DMS 273 (cell line): ENCODE measurements around the gene NCF1.
A peak's percentile ranks its signal among the peaks of the same experiment; 100 is the strongest.
"Not testable (repeated sequence)": the region's sequence is repeated elsewhere in the genome, so short reads cannot be mapped to it uniquely, and the experiment has no call there.

Experiments
- DNase-seq: peaks from one replicate; lab custom pipeline; 2025; ENCODE audit not compliant: unreplicated experiment; lab: John Stamatoyannopoulos, UW

NCF1 gene

GRCh38 chr7:74783595-74783994 lies 9.8 kb downstream of the NCF1 start:
- DNase-seq = not testable (repeated sequence)

GRCh38 chr7:74788369-74789150 lies 14.7 kb downstream of the NCF1 start:
- peak; percentile 94 for DNase-seq

DNA sequence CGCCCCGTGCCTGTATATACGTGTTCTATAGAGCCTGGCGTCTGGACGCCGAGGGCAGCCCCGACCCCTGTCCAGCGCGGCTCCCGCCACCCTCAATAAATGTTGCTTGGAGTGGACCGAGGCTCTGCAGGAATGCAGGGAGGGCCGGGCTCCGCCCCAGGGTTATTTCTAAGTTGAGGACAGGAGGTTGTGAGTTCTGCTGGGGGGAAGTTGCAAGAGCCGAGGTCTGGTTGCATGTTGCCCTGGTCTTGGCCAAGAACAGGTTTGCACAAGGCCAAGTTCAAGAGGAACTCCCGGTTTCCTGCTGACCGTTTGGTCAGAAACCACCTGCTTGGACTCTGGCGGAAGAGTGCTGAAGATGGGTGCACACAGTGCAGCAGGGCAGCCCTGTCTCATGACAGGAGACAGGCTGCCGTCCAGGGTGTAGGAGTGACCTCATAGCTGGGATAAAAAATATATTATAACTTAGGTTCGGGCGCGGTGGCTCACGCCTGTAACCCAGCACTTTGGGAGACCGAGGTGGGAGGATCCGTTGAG lies 15.5 kb downstream of the NCF1 start:
- not testable (repeated sequence) for DNase-seq

DNA sequence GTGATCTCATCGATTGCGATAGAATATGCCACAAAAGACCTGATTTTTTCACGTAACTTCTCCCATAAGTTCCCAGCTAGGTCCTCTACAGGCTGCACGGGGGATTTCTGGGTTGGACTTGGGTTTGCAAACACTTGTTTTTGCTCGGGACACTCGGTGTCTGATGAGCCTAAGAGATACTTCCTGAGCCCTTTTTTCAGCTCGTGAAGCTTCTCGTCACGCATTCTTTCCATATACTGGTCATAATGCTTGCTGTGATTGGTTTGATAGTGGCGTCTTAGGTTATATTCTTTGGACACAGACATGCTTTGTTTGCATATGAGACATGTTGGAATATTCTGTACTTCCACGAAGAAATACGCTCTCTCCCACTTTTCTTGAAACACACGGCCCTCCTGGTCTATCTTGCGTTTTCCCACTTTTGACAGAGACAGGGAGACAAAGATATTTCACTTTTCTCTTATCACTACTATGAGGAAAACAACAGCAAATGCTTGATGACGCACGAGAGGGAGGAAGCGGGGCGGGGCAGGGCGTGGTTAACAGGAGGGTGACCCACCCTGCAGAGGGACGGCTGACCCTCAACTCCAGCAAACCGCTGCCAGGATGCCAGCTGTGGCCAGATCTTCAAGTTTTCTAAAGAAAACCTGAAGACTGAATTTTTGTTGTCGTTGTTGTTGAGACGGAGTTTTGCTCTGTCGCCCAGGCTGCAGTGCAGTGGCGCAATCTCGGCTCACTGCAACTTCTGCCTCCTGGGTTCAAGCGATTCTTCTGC lies 24.2 kb downstream of the NCF1 start:
- DNase-seq = not testable (repeated sequence)

DNA sequence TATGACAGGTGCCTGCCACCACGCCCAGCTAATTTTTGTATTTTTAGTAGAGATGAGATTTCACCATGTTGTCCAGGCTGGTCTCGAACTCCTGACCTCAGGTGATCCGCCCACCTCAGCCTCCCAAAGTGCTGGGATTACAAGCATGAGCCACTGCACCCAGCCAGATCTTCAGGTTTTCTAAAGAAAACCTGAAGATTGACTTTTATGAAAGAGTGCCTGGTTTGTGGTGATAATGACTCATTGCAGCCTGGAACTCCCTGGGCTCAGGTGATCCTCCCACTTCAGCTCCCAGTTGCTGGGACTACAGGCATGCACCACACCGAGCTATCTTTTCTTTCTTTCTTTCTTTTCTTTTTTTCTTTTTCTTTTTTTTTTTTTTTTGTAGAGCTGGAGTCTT lies 24.8 kb downstream of the NCF1 start:
- not testable (repeated sequence) for DNase-seq

GRCh38 chr7:74815882-74816281 lies 42.1 kb downstream of the NCF1 start:
- DNase-seq = not testable (repeated sequence)

DNA sequence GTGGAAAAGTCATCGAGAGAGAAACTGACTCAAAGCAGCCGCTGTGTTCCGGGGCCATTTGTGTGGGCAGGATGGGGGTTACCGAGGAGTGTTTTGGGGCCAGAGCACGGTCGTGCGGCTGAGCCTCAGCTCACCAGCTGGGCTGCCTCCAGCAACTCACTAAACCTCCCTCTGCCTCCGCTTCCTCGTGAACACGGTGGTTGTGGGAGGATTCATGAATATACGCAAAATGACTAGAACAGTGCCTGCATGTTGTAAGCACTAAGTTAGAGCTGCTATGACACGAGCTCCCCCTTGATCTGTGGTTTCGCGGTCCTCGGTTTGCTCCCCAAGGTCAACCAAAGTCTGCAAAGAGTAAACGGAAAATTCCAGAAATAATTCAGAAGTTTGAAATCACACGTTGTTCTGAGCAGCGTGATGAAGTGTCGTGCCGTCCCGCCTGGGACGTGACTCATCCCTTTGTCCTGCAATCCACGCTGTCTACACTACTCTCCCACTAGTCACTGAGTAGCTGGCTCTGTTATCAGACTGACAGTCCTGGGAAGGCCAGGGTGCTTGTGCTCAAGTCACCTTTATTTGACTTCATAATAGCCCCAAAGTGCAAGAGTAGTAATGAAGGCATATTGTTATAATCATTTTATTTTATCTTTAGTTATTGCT lies 46.5 kb downstream of the NCF1 start:
- DNase-seq = not testable (repeated sequence)

- DNase-seq = not testable (repeated sequence)
These were observed 47.4 kb downstream of the NCF1 start for GRCh38 chr7:74821259-74821658.

DNA sequence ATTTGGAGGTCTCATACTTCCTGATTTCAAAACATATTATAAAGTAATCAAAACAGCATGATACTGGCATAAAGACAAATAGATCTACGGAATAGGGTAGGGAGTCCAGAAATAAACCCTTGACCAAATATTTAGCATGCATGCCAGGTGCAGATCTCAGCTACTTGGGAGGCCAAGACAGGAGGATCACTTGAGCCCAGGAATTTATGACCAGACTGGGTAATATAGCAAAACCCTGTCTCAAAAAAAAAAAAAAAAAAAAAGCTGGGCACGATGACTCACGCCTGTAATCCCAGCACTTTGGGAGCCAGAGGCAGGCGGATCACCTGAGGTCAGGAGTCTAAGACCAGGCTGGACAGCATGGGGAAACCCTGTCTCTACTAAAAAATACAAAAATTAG lies 56.1 kb downstream of the NCF1 start:
- DNase-seq = not testable (repeated sequence)

DNA sequence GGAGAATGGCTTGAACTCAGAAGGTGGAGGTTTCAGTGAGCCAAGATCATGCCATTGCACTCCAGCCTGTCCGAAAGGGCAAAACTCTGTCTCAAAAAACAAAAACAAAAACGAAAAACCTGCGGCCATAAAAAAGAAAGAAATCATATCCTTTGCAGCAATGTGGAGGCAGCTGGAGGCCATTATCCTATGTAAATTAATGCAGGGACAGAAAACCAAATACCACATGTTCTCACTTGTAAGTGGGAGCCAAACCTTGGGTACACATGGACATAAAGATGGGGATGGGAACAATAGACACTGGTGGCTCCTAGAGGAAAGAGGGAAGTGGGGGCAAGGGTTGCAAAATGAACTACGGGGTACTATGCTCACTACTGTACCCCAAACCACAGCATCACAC lies 56.6 kb downstream of the NCF1 start:
- not testable (repeated sequence) for DNase-seq
